T-helper 17 cell (primary cell): ENCODE results near the gene ULK1. TPM values are rescaled to one million over a fixed set of nuclear protein-coding genes. Genes with fewer than 3 reads are reported as not detected.

ENCODE experiments used
- ATAC-seq: fragments of 150-1000 bp; cut with Tn5 transposase; 2 replicates; pipeline ENCODE4 v1.10.0; 2021; ENCODE audit warnings: mild to moderate bottlenecking, moderate library complexity
- DNase-seq, 3 donors: peaks; one replicate each; pipeline versions ENCODE4 v3.0.0 to v3.0.0-alpha.2; 2020 to 2021
- H3K9me3 ChIP-seq: one replicate; pipeline ENCODE4 v1.7.0; 2013; ENCODE audit warnings: low read length, mild to moderate bottlenecking; ENCODE audit not compliant: control insufficient read depth, poor library complexity, severe bottlenecking
- H3K27ac Mint-ChIP-seq: one replicate; pipeline ENCODE4 v1.8.0; 2022; ENCODE audit warnings: mild to moderate bottlenecking, moderate library complexity, mixed read lengths
- H3K27me3 Mint-ChIP-seq: one replicate; pipeline ENCODE4 v1.8.0; 2022; ENCODE audit warnings: mixed read lengths
- H3K36me3 Mint-ChIP-seq: one replicate; pipeline ENCODE4 v1.8.0; 2022; ENCODE audit warnings: low read depth, mixed read lengths
- H3K4me1 Mint-ChIP-seq: one replicate; pipeline ENCODE4 v1.8.0; 2022; ENCODE audit warnings: mild to moderate bottlenecking, mixed read lengths
- H3K4me3 Mint-ChIP-seq: one replicate; pipeline ENCODE4 v1.8.0; 2022; ENCODE audit warnings: mild to moderate bottlenecking, moderate library complexity, mixed read lengths
- total RNA-seq, 4 donors: library from RNA in 2 of 4; stranded (reverse) in 2 of 4; gene quantifications; one replicate each; pipeline ENCODE4 v1.2.3 and lab custom pipeline; 2022 to 2026

ULK1 gene
- total RNA-seq, 2 donors from 2014 or later: 91.9 to 97.2 TPM

DNA sequence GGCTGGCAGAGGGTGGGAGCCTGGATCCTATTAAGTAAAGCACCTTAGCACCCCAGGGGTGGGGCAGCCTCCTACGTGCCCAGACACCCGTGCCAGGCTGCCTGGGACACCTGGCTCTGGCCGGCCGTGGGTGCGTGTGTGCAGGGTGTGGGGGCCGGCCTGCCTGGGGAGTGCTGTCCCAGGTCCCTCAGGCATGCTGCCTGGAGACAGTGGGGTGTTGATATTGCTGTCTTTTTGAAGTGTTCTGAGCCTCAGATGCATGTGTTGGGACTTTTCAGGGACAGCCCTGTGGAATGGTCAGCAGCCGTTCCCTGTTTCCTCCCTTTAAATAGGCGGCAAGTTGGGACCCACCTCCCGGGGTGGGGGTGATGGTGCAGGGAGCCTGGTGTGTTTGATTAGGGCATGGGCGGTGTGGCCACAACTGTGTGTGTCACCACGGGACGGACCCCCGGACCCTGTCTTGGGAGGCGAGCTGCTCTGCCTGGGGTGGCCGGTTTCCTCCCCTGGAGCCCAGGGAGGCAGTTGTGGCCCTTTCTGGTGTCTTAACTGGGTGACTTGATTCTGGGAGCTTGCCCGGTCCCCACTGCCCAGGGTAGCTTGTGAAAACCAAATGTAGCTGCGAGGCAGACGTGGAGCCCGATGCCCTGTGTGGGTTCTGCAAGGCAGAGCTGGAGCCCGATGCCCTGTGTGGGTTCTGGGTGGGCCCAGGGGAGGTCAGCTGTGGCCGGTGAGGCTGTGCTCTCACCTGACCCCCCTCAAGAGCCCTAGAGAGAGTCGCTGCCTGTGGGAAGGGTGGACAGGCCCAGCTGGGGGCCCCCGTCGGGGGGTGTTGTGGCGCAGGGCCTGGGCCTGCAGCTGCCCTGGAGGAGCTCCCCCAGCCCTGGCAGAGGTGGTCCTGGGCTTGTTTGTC is 8.2 kb downstream of the ULK1 start:
- ATAC-seq: no peak
- no peaks in the 10 kb centered on the region for H3K36me3 Mint-ChIP-seq

DNA sequence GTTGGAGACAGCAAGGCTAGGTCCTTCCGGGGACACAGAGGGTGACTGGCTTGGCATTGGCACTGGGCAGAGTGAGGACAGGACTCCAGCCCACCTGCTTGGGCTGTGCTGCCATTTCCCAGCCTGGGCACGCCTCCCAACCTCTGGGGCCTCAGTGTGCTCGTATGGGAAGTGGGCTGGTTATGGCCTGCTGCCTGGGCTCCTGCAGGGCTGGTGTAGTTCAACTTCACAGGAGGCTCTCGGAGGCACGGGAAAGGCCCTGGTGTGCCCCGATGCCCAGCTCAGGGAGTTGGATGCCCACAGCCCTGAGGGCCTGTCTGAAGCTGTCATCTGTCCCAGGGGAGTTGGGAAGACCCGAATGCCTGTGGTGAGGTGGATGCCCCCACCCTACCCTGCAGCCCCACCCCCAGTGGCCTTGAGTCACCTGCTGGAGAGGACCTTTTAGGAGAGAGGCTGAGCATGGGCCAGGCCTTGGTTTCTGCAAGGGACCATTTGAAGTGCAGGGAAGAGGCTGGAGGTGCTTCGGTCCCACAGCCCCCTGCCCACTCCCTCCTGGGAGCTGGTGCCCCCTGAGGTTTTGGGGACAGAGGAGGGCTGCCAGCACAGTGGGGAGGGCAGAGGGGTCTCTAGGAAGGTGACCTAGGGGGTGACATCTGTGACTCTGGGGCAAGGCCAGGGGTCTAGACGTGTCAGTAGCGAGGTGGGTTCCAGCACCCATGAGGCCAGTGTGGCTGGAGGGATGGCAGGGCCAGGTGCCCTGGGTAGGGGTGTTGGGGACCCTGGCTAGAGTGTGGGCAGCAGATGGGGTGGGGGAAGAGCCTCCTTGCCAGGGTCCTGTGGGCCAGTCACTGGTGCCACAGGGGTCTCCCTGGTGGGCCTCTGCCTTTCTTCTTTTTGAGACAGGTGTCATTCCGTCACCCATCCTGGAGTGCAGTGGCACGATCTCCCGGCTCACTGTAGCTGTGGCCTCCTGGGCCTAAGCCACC is 9.1 kb downstream of the ULK1 start:
- ATAC-seq (no peak), DNase-seq (no peak)
- no peak overlapping the region for H3K4me3 Mint-ChIP-seq
- H3K4me1 Mint-ChIP-seq: peaks cover 14% of the 10 kb centered on the region
- H3K27ac Mint-ChIP-seq: peak overlapping the region; percentile 32
- no peaks in the 10 kb centered on the region for H3K27me3 Mint-ChIP-seq
- no peaks in the 10 kb centered on the region for H3K36me3 Mint-ChIP-seq
- no peaks in the 10 kb centered on the region for H3K9me3 ChIP-seq

More for the DNA sequence above, 8.2 kb downstream of the ULK1 start:
- peaks cover 19% of the 10 kb centered on the region for H3K4me1 Mint-ChIP-seq
- DNase-seq: no peak
- no peak overlapping the region for H3K4me3 Mint-ChIP-seq
- H3K27ac Mint-ChIP-seq: no peak overlapping the region
- no peaks in the 10 kb centered on the region for H3K9me3 ChIP-seq
- H3K27me3 Mint-ChIP-seq: no peaks in the 10 kb centered on the region

GRCh38 chr12:131904346-131904745 is 9.9 kb downstream of the ULK1 start:
- no peak overlapping the region for H3K27ac Mint-ChIP-seq
- DNase-seq: no peak

DNA sequence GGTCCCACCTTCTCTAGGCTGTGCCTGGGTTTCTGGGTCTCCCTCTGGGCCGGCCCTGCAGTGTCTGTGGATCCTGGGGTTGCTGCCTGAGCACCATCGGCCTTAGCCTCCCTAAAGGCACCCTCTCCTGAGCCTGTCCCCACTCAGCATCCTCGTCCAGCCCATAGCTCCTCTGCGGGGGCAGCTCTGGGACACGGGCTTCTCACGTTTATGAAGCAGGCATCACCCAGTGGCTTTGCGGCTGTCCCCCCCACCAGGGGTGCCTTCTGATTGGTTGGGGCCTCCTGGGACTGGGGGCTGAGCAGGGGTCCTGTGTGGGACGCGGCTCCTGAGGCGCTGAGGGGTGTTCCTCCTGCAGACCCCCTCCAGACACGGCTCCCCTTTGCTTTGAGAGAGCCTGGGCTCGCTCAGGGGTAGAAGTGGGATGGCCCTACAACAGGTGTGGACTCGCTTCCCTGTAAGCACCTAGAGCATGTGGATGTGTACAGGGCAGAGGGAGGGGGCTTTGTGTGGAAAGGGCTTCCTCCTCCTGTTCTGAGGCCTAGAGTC is 10.7 kb downstream of the ULK1 start:
- Mint-ChIP-seq H3K27me3 (no peaks in the 10 kb centered on the region), H3K4me3 (no peak overlapping the region), H3K4me1 (peaks cover 13% of the 10 kb centered on the region), H3K27ac (peak overlapping the region; percentile 65), H3K36me3 (no peaks in the 10 kb centered on the region)
- no peaks in the 10 kb centered on the region for H3K9me3 ChIP-seq
- no peak for DNase-seq
- ATAC-seq: peak; percentile 18

More at GRCh38 chr12:131904346-131904745, 9.9 kb downstream of the ULK1 start:
- no peak for ATAC-seq
- H3K9me3 ChIP-seq: no peaks in the 10 kb centered on the region
- Mint-ChIP-seq H3K27me3 (no peaks in the 10 kb centered on the region), H3K36me3 (no peaks in the 10 kb centered on the region), H3K4me3 (peak overlapping the region; percentile 21), H3K4me1 (peaks cover 14% of the 10 kb centered on the region)

- Mint-ChIP-seq H3K36me3 (no peaks in the 10 kb centered on the region), H3K4me3 (no peak overlapping the region), H3K4me1 (peaks cover 11% of the 10 kb centered on the region), H3K27ac (peak overlapping the region; percentile 65), H3K27me3 (no peaks in the 10 kb centered on the region)
- H3K9me3 ChIP-seq: no peaks in the 10 kb centered on the region
- no peak for DNase-seq
- peak; percentile 4 for ATAC-seq
These were observed 11.2 kb downstream of the ULK1 start for GRCh38 chr12:131905630-131906091.

DNA sequence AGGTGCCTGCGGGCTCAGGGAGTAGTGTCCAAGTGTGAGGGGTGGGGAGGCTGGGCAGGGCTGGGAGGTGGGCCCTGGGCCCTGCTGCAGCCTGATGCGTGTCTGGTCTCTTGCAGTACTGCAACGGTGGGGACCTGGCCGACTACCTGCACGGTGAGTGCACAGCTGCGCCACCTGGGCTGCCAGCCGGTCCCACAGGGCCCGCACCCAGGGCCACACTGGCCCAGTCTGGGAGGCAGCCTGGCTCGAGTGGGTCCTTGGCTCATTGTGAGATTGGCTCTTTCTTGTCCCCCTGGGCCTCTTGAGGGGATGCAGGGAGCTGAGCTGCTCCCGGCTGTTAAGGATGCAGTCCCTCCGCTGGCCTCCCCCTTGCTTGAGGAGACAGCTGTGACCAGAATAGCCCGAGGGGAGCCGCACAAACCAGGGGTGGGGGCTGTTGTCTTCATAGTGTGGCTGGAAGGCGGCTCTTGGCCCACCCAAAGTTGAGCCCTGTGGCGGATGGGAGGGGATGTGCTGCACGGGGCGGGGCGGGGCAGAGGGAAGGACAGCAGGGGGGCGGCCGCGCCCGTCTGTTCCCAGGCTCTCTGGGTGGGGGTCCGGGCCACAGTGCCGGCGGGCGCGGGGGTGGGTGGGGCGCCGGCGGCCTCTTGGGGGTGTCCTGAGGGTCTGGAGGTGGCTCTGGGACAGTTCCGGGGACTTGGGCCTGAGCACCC is 13.1 kb downstream of the ULK1 start:
- peaks cover 7% of the 10 kb centered on the region for H3K4me1 Mint-ChIP-seq
- H3K36me3 Mint-ChIP-seq: no peaks in the 10 kb centered on the region
- H3K4me3 Mint-ChIP-seq: no peak overlapping the region
- no peak for ATAC-seq
- no peak overlapping the region for H3K27ac Mint-ChIP-seq
- H3K27me3 Mint-ChIP-seq: no peaks in the 10 kb centered on the region
- no peaks in the 10 kb centered on the region for H3K9me3 ChIP-seq
- no peak for DNase-seq

DNA sequence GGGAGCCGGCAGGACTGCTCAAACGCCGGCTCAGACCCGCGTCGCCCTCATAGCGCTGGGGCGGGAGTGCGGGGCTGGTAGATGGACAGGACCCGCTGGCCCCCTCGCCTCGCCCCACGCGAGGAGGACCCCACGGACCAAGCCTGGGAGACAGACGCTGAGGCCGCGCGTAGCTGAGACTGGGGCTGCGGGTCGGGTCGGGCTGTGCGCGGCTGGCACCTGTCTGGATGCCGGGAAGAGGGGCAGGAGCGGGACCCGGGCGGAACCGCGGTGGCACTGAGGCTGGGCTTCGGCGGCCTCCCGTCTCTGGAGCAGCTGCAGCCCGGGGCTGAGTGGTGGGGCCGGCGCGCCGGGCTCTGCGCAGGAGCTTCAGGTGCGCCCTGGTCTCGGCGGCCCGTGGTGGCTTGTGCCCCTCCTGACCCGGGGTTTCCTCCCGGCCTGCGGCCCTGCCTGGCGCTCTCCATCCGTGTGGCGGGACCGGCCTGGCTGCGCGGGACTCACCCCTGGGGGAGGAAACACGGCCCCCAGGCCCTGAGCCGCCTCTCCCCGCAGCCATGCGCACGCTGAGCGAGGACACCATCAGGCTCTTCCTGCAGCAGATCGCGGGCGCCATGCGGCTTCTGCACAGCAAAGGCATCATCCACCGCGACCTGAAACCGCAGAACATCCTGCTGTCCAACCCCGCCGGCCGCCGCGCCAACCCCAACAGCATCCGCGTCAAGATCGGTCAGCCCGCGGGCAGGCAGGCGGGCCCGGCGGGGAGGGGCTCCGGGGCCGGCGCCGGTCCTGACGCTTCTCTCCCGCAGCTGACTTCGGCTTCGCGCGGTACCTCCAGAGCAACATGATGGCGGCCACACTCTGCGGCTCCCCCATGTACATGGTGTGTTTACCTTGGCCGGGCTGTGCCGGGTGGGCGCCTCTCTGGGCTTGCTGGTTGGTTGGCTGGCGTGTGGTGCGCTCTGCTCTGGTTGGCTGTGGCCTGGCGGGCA is 14.0 kb downstream of the ULK1 start:
- no peak for ATAC-seq
- no peaks in the 10 kb centered on the region for H3K9me3 ChIP-seq
- Mint-ChIP-seq H3K4me3 (no peak overlapping the region), H3K36me3 (no peaks in the 10 kb centered on the region), H3K27ac (no peak overlapping the region), H3K4me1 (peaks cover 7% of the 10 kb centered on the region), H3K27me3 (no peaks in the 10 kb centered on the region)
- DNase-seq: no peak

DNA sequence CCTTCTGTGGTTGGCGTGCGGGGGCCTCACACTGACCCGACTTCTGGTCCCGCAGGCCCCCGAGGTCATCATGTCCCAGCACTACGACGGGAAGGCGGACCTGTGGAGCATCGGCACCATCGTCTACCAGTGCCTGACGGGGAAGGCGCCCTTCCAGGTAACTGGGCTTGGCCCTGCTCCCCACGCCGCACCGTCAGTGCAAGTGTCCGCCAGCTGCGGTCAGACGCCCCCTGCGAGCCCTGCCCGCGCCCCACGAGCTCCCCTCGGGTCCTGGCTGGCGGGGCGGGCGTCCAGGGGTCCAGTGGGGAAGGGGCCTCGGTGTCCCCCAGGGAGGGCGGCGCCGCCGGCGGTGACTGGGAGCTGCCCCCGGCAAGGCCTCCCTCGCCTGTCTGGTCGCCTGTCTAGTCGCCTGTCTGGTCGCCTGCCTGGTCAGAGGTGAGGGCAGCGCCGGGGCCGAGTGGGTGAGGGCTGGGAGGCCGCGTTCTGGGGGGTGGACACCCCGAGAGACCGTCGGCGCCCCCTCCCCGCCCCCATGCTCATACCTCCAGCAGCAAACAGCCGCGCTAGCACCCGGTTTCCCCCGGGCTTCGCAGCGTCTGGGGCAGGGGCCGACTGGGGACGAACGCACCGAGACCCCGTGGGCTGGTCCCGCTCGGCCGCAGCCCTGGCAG is 14.8 kb downstream of the ULK1 start:
- Mint-ChIP-seq H3K4me3 (no peak overlapping the region), H3K4me1 (peaks cover 4% of the 10 kb centered on the region), H3K27ac (no peak overlapping the region), H3K36me3 (no peaks in the 10 kb centered on the region), H3K27me3 (no peaks in the 10 kb centered on the region)
- H3K9me3 ChIP-seq: no peaks in the 10 kb centered on the region
- ATAC-seq (no peak), DNase-seq (no peak)

DNA sequence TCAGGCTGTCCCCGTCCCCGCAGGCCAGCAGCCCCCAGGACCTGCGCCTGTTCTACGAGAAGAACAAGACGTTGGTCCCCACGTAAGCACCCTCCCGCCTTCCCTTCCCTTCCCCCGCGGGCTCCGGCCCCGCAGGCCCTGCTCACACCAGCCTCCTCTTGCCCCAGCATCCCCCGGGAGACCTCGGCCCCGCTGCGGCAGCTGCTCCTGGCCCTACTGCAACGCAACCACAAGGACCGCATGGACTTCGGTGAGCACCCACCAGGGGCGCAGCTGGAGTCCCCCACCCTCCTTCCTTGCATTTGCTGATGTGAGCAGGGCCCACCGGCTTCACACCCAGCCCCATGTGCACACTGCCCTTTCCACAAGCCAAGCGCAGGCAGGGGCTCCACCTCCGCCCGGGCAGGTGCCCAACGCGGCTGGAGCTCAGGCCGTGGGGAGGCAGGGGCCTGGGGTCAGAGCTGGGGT is 15.4 kb downstream of the ULK1 start:
- DNase-seq (no peak), ATAC-seq (no peak)
- H3K9me3 ChIP-seq: no peaks in the 10 kb centered on the region
- Mint-ChIP-seq H3K27me3 (no peaks in the 10 kb centered on the region), H3K36me3 (no peaks in the 10 kb centered on the region), H3K4me1 (peaks cover 4% of the 10 kb centered on the region), H3K4me3 (no peak overlapping the region), H3K27ac (no peak overlapping the region)

DNA sequence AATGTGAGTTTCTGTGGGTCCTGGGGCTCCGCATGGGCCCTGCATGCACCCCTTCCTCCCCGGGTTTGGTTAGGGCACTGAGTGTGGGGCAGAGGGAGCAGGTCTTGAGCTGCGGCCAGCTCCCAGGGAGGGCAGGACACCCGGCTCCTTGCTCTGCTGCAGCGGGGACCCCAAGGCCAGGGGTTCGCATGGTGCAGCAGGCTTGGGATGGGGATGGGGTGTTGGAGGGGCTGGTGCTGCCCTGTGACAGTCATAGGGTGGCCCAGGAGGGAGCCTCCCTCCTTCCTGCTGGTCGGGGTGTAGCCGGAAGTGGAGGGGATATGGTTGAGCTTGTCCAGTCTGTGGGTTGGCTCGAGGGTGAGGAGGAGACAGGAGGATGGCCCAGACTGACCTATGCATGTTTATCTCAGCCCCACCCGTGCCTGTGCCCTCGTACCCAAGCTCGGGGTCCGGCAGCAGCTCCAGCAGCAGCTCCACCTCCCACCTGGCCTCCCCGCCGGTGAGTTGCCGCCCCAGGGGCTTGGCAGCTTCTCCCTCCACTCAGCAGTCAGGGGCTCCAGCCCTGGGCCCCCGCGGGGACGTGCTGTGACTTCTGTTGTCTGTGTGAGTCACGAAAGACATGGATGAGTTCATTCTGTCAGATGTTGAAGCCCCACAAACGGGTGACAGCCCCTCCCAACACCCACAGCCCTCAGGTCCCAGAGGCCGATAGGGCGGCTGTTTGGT is 16.0 kb downstream of the ULK1 start:
- ATAC-seq (no peak), DNase-seq (no peak)
- Mint-ChIP-seq H3K27ac (no peak overlapping the region), H3K27me3 (no peaks in the 10 kb centered on the region), H3K4me3 (no peak overlapping the region), H3K36me3 (no peaks in the 10 kb centered on the region), H3K4me1 (peaks cover 3% of the 10 kb centered on the region)
- H3K9me3 ChIP-seq: no peaks in the 10 kb centered on the region
